ENCODE measurements around the gene NAA38. TPM values are rescaled to one million over a fixed set of nuclear protein-coding genes. Genes with fewer than 3 reads are reported as not detected.

NAA38 gene
- total RNA-seq, 1 experiment from 2014 or later: 46.3 TPM

DNA sequence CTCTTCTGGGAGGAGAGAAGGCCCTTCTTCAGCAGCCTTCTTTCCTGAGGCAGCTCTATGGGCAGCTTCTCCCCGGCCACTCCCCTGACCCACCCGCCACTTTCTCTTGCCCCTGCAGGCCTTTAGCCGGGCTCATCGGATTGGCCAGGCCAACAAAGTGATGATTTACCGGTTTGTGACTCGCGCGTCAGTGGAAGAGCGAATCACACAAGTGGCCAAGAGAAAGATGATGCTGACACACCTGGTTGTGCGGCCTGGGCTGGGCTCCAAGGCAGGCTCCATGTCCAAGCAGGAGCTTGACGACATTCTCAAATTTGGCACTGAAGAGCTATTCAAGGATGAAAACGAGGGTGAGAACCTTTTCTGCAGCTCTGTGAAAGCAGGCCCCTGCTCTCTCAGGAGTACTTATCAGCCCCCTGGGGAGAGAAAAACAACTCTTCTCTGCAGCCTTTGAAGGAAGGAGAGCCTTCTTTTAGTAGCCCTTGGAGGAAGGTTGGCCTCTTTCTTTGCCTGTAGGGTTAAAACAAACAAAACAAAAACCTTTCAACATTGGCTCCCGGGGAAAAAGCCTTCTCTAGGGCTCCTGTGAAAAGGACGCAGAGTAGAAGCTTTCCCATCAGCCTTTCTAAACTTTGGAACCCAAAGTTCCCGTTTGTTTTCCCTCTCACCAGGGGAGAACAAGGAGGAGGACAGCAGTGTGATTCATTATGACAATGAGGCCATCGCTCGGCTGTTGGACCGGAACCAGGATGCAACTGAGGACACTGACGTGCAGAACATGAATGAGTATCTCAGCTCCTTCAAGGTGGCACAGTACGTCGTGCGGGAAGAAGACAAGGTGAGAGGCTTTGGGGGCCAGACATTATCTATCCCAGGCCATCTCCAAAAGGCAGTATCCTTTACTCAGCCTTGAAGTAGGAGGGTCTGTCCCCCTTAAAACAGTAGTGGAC is 46.1 kb upstream of the NAA38 start (continued):
- TF ChIP-seq ATF1 (CRISPR knock-in tag; IDR thresholded peaks at IDR 0.05) (no peak), ETV6 (CRISPR knock-in tag; IDR thresholded peaks at IDR 0.05) (no peak), OVOL2 (CRISPR knock-in tag; IDR thresholded peaks at IDR 0.05; ENCODE audit: borderline replicate concordance) (no peak), ZNF121 (CRISPR knock-in tag; IDR thresholded peaks at IDR 0.05) (no peak), JUN (CRISPR knock-in tag; IDR thresholded peaks at IDR 0.05) (no peak)

DNA sequence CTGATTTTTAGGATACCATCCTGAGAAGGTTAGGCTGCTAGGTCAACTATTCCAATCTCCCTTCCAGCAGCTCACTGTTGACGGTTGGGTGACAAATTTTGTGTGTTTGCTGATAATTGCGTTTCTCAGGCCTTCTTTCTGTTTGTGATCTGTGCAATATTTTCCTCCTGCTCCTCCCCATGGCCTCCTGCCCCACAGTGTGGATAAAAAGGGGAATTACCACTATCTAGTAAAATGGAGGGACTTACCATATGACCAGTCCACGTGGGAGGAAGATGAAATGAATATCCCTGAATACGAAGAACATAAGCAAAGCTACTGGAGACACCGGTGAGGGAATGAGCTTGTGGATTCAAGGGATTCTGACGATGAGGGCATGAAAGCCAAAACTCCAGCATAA is 40.4 kb upstream of the NAA38 start:
- peaks cover 27% of the 10 kb centered on the region; the same call in 1 of the 2 replicates for H3K36me3 Mint-ChIP-seq
- DNase-seq (ENCODE audit: low spot score): no peak
- CTCF ChIA-PET: interaction anchor here (1.1 kb wide), 1 partner anchor 196 kb away, joined by 3 read pairs; no protein-coding TSS in a partner anchor

DNA sequence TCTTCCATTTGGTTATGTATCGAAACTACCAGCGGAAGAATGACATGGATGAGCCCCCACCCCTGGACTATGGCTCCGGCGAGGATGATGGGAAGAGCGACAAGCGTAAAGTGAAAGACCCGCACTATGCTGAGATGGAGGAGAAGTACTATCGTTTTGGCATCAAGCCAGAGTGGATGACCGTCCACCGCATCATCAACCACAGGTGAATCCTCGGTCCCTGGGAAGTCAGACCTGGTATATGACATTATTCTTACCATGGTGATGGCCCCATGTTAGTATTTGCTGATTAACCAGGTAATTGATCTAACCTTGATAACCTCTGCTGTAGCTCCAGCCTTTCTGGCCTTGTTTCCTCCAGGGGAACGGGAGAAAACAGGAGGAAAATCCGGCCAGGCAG is 39.7 kb upstream of the NAA38 start:
- DNase-seq (ENCODE audit: low spot score) (no peak), ATAC-seq (no peak)
- Mint-ChIP-seq H3K27ac (no peak overlapping the region), H3K27me3 (ENCODE audit: low read depth) (no peaks in the 10 kb centered on the region), H3K4me1 (no peaks in the 10 kb centered on the region), H3K36me3 (peaks cover 25% of the 10 kb centered on the region; the same call in 1 of the 2 replicates), H3K4me3 (no peak overlapping the region), H3K9me3 (no peaks in the 10 kb centered on the region)
- POLR2A ChIA-PET: no interaction called here
- CTCF ChIA-PET: no interaction called here
- TF ChIP-seq, protein P1, sequence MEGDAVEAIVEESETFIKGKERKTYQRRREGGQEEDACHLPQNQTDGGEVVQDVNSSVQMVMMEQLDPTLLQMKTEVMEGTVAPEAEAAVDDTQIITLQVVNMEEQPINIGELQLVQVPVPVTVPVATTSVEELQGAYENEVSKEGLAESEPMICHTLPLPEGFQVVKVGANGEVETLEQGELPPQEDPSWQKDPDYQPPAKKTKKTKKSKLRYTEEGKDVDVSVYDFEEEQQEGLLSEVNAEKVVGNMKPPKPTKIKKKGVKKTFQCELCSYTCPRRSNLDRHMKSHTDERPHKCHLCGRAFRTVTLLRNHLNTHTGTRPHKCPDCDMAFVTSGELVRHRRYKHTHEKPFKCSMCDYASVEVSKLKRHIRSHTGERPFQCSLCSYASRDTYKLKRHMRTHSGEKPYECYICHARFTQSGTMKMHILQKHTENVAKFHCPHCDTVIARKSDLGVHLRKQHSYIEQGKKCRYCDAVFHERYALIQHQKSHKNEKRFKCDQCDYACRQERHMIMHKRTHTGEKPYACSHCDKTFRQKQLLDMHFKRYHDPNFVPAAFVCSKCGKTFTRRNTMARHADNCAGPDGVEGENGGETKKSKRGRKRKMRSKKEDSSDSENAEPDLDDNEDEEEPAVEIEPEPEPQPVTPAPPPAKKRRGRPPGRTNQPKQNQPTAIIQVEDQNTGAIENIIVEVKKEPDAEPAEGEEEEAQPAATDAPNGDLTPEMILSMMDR (IDR thresholded peaks at IDR 0.05): no peak
- TF ChIP-seq, protein P2, sequence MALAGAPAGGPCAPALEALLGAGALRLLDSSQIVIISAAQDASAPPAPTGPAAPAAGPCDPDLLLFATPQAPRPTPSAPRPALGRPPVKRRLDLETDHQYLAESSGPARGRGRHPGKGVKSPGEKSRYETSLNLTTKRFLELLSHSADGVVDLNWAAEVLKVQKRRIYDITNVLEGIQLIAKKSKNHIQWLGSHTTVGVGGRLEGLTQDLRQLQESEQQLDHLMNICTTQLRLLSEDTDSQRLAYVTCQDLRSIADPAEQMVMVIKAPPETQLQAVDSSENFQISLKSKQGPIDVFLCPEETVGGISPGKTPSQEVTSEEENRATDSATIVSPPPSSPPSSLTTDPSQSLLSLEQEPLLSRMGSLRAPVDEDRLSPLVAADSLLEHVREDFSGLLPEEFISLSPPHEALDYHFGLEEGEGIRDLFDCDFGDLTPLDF (CRISPR knock-in tag; IDR thresholded peaks at IDR 0.05): no peak
- TF ChIP-seq, protein P3, sequence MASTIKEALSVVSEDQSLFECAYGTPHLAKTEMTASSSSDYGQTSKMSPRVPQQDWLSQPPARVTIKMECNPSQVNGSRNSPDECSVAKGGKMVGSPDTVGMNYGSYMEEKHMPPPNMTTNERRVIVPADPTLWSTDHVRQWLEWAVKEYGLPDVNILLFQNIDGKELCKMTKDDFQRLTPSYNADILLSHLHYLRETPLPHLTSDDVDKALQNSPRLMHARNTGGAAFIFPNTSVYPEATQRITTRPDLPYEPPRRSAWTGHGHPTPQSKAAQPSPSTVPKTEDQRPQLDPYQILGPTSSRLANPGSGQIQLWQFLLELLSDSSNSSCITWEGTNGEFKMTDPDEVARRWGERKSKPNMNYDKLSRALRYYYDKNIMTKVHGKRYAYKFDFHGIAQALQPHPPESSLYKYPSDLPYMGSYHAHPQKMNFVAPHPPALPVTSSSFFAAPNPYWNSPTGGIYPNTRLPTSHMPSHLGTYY (CRISPR knock-in tag; IDR thresholded peaks at IDR 0.05): no peak
- TF ChIP-seq OVOL2 (CRISPR knock-in tag; IDR thresholded peaks at IDR 0.05; ENCODE audit: borderline replicate concordance) (no peak), MXD4 (CRISPR knock-in tag; IDR thresholded peaks at IDR 0.05; ENCODE audit: borderline replicate concordance) (no peak)
- TF ChIP-seq, protein P4, sequence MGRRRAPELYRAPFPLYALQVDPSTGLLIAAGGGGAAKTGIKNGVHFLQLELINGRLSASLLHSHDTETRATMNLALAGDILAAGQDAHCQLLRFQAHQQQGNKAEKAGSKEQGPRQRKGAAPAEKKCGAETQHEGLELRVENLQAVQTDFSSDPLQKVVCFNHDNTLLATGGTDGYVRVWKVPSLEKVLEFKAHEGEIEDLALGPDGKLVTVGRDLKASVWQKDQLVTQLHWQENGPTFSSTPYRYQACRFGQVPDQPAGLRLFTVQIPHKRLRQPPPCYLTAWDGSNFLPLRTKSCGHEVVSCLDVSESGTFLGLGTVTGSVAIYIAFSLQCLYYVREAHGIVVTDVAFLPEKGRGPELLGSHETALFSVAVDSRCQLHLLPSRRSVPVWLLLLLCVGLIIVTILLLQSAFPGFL (CRISPR knock-in tag; IDR thresholded peaks at IDR 0.05; ENCODE audit: borderline replicate concordance): no peak
- TF ChIP-seq, protein P5, sequence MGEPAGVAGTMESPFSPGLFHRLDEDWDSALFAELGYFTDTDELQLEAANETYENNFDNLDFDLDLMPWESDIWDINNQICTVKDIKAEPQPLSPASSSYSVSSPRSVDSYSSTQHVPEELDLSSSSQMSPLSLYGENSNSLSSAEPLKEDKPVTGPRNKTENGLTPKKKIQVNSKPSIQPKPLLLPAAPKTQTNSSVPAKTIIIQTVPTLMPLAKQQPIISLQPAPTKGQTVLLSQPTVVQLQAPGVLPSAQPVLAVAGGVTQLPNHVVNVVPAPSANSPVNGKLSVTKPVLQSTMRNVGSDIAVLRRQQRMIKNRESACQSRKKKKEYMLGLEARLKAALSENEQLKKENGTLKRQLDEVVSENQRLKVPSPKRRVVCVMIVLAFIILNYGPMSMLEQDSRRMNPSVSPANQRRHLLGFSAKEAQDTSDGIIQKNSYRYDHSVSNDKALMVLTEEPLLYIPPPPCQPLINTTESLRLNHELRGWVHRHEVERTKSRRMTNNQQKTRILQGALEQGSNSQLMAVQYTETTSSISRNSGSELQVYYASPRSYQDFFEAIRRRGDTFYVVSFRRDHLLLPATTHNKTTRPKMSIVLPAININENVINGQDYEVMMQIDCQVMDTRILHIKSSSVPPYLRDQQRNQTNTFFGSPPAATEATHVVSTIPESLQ (CRISPR knock-in tag; IDR thresholded peaks at IDR 0.05): no peak
- TF ChIP-seq, protein P6, sequence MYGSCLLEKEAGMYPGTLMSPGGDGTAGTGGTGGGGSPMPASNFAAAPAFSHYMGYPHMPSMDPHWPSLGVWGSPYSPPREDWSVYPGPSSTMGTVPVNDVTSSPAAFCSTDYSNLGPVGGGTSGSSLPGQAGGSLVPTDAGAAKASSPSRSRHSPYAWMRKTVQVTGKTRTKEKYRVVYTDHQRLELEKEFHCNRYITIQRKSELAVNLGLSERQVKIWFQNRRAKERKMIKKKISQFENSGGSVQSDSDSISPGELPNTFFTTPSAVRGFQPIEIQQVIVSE (CRISPR knock-in tag; IDR thresholded peaks at IDR 0.05; ENCODE audit: borderline replicate concordance): no peak
- TF ChIP-seq, protein P7, sequence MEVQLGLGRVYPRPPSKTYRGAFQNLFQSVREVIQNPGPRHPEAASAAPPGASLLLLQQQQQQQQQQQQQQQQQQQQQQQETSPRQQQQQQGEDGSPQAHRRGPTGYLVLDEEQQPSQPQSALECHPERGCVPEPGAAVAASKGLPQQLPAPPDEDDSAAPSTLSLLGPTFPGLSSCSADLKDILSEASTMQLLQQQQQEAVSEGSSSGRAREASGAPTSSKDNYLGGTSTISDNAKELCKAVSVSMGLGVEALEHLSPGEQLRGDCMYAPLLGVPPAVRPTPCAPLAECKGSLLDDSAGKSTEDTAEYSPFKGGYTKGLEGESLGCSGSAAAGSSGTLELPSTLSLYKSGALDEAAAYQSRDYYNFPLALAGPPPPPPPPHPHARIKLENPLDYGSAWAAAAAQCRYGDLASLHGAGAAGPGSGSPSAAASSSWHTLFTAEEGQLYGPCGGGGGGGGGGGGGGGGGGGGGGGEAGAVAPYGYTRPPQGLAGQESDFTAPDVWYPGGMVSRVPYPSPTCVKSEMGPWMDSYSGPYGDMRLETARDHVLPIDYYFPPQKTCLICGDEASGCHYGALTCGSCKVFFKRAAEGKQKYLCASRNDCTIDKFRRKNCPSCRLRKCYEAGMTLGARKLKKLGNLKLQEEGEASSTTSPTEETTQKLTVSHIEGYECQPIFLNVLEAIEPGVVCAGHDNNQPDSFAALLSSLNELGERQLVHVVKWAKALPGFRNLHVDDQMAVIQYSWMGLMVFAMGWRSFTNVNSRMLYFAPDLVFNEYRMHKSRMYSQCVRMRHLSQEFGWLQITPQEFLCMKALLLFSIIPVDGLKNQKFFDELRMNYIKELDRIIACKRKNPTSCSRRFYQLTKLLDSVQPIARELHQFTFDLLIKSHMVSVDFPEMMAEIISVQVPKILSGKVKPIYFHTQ (CRISPR knock-in tag; IDR thresholded peaks at IDR 0.05): no peak
- TF ChIP-seq, protein P8, sequence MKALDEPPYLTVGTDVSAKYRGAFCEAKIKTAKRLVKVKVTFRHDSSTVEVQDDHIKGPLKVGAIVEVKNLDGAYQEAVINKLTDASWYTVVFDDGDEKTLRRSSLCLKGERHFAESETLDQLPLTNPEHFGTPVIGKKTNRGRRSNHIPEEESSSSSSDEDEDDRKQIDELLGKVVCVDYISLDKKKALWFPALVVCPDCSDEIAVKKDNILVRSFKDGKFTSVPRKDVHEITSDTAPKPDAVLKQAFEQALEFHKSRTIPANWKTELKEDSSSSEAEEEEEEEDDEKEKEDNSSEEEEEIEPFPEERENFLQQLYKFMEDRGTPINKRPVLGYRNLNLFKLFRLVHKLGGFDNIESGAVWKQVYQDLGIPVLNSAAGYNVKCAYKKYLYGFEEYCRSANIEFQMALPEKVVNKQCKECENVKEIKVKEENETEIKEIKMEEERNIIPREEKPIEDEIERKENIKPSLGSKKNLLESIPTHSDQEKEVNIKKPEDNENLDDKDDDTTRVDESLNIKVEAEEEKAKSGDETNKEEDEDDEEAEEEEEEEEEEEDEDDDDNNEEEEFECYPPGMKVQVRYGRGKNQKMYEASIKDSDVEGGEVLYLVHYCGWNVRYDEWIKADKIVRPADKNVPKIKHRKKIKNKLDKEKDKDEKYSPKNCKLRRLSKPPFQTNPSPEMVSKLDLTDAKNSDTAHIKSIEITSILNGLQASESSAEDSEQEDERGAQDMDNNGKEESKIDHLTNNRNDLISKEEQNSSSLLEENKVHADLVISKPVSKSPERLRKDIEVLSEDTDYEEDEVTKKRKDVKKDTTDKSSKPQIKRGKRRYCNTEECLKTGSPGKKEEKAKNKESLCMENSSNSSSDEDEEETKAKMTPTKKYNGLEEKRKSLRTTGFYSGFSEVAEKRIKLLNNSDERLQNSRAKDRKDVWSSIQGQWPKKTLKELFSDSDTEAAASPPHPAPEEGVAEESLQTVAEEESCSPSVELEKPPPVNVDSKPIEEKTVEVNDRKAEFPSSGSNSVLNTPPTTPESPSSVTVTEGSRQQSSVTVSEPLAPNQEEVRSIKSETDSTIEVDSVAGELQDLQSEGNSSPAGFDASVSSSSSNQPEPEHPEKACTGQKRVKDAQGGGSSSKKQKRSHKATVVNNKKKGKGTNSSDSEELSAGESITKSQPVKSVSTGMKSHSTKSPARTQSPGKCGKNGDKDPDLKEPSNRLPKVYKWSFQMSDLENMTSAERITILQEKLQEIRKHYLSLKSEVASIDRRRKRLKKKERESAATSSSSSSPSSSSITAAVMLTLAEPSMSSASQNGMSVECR (CRISPR knock-in tag; IDR thresholded peaks at IDR 0.05; ENCODE audit: borderline replicate concordance): no peak

More for the DNA sequence above, 40.4 kb upstream of the NAA38 start:
- H3K9me3 Mint-ChIP-seq: no peaks in the 10 kb centered on the region
- no peaks in the 10 kb centered on the region for H3K4me1 Mint-ChIP-seq
- TF ChIP-seq ZNF416 (CRISPR knock-in tag; IDR thresholded peaks at IDR 0.05) (no peak), ZBTB21 (CRISPR knock-in tag; IDR thresholded peaks at IDR 0.05; ENCODE audit: borderline replicate concordance) (no peak), GABPB1 (CRISPR knock-in tag; IDR thresholded peaks at IDR 0.05) (no peak)
- no peak overlapping the region for H3K4me3 Mint-ChIP-seq
- H3K27ac Mint-ChIP-seq: no peak overlapping the region
- POLR2A ChIA-PET: no interaction called here
- no peaks in the 10 kb centered on the region for H3K27me3 Mint-ChIP-seq (ENCODE audit: low read depth)
- no peak for ATAC-seq

Measured in WTC11 (cell line).